Stimulated activated naive CD8-positive, alpha-beta T cell treated with anti-CD3 and anti-CD28 coated beads, Interleukin-15, amount 100 ng/mL, for 72 hours (primary cell): ENCODE results near the gene PPP1R1B.
A peak's percentile ranks its signal among the peaks of the same experiment; 100 is the strongest.

ENCODE experiments used
- ATAC-seq: fragments of 150-1000 bp; cut with Tn5 transposase; 2 replicates; pipeline ENCODE4 v1.10.0; 2021; ENCODE audit warnings: mild to moderate bottlenecking, moderate library complexity
- DNase-seq, 2 donors: peaks; one replicate each; pipeline ENCODE4 v3.0.0; 2021 to 2022
- H3K27ac Mint-ChIP-seq, 2 donors: one replicate each; pipeline ENCODE4 v1.8.0; 2022; ENCODE audit warnings: mild to moderate bottlenecking in 2 of 2, mixed read lengths in 2 of 2, moderate library complexity in 2 of 2
- H3K27me3 Mint-ChIP-seq: one replicate; pipeline ENCODE4 v1.8.0; 2022; ENCODE audit warnings: mixed read lengths
- H3K4me1 Mint-ChIP-seq: one replicate; pipeline ENCODE4 v1.8.0; 2022; ENCODE audit warnings: mild to moderate bottlenecking, mixed read lengths
- H3K4me3 Mint-ChIP-seq, 2 donors: one replicate each; pipeline ENCODE4 v1.8.0; 2022; ENCODE audit warnings: mild to moderate bottlenecking in 2 of 2, mixed read lengths in 2 of 2, moderate library complexity in 1 of 2
- H3K9me3 Mint-ChIP-seq, 2 donors: one replicate each; pipeline ENCODE4 v1.8.0; 2022; ENCODE audit warnings: mixed read lengths in 2 of 2

The PPP1R1B gene

DNA sequence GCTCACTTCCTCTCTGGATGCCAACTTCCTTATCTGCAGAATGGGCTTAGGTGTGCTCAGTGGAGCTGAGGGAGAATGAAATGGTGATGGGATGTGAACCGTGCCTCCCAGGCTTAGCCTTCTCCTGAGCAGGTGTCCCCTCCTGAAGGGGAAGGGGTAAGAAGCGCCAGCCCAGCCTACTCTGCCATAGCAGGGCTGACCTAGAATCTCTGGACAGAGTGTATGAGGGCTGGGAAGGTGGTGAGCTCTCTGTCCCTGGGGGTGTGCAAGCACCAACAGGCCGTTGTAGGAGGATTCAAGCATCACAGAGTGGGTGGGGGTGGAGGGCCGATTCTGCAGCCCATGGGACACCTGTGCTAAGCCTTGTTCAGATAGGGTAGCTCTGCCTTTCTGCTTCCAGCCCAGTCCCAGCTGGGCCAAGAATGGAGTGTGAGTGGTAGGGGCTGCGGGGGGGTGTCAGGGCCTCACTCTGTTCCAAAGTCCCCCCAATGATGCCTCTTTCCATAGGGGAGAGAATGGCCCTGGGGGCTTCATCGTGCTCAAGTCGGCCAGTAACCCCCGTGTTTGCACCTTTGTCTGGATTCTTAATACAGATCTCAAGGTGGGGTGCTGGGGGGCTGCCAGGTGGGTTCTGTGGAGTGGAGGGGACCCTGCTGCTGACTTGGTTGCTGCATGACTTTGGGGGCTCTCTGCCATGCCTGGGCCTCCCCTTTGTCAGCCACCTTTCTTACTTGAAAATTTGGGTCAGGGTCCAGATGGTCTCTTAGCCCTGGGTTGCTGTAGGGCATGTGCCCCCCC lies 35.2 kb downstream of the PPP1R1B start:
- H3K9me3 Mint-ChIP-seq: no peaks in the 10 kb centered on the region
- ATAC-seq (no peak), DNase-seq (no peak)
- H3K27me3 Mint-ChIP-seq: peaks cover 14% of the 10 kb centered on the region
- no peak overlapping the region for H3K27ac Mint-ChIP-seq
- H3K4me1 Mint-ChIP-seq: peaks cover 62% of the 10 kb centered on the region
- H3K4me3 Mint-ChIP-seq: no peak overlapping the region

DNA sequence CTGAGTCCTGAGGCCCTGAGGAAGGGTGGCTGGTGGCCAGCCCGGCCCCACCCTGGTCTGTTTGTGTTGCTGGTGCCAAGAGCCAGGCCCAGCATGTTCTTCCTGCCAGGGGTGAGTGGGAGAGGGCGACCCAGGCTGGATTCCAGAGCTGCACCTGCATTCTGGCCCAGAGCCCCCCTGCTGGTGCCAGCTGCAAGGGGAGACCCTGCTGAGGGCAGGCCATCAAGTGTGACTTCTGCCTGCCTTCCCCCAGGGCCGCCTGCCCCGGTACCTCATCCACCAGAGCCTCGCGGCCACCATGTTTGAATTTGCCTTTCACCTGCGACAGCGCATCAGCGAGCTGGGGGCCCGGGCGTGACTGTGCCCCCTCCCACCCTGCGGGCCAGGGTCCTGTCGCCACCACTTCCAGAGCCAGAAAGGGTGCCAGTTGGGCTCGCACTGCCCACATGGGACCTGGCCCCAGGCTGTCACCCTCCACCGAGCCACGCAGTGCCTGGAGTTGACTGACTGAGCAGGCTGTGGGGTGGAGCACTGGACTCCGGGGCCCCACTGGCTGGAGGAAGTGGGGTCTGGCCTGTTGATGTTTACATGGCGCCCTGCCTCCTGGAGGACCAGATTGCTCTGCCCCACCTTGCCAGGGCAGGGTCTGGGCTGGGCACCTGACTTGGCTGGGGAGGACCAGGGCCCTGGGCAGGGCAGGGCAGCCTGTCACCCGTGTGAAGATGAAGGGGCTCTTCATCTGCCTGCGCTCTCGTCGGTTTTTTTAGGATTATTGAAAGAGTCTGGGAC lies 36.0 kb downstream of the PPP1R1B start:
- DNase-seq (no peak), ATAC-seq (no peak)
- Mint-ChIP-seq H3K27ac (no peak overlapping the region), H3K4me1 (peaks cover 61% of the 10 kb centered on the region), H3K4me3 (no peak overlapping the region), H3K9me3 (no peaks in the 10 kb centered on the region), H3K27me3 (peaks cover 20% of the 10 kb centered on the region)

DNA sequence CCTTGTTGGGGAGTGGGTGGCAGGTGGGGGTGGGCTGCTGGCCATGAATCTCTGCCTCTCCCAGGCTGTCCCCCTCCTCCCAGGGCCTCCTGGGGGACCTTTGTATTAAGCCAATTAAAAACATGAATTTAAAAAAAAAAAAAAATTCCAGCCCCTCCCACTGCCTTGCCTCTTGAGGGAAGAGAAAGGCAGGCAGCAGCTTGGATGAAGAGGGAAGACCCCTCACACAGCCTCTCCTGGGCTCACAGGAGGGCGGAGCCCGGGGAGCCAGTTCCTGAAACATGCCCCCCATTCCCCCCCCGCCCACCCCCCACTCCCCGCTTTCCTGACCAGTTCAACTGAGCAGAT lies 36.6 kb downstream of the PPP1R1B start:
- H3K4me1 Mint-ChIP-seq: peaks cover 61% of the 10 kb centered on the region

DNA sequence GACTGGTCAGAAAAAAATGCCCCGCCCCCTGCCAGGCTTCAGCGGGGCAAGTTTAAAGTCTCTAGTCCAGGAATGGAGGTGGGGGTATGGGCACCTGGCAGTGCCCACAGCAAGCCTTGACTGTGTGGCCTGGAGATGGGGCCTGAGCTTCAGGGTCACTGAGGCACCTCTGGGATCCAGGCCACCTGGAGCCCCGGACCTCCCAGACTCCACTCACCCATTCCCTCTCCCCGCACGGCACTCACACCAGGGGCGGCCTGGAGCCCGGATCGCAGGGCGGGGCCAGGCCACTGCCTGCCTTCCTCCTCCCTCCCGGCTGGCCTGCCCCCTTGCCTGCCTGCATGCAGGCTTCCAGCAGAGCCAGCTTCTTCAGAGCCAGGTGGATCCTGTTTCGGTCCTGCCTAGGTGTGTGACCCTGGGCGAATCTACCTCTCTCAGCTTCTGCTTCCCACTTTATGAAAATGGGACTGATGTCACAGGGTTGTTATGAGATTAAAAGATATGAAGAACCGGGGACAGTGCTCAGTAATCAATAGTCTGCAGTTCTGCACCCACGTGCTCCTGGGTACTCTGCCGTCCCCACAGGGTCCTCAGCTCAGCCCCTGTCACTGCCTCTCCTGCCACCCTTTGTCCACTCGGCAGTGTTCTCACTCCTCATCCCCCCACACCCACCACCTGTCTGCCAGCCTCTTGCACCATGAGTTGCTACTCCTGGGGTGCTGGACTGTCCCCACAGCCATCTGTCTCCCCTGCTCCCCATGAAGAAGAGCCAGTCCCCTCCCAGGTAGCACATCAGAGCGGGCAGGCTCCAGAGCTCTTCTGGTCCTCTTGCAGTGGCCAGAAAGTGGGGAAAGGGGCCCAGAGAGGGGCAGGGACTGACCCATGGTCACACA lies 37.2 kb downstream of the PPP1R1B start:
- Mint-ChIP-seq H3K9me3 (no peaks in the 10 kb centered on the region), H3K4me1 (peaks cover 61% of the 10 kb centered on the region), H3K27ac (no peak overlapping the region), H3K4me3 (no peak overlapping the region), H3K27me3 (peaks cover 32% of the 10 kb centered on the region)
- ATAC-seq (no peak), DNase-seq (no peak)

More for the DNA sequence above, 36.6 kb downstream of the PPP1R1B start:
- Mint-ChIP-seq H3K9me3 (no peaks in the 10 kb centered on the region), H3K4me3 (no peak overlapping the region), H3K27ac (no peak overlapping the region), H3K27me3 (peaks cover 25% of the 10 kb centered on the region)
- no peak for ATAC-seq
- DNase-seq: no peak

DNA sequence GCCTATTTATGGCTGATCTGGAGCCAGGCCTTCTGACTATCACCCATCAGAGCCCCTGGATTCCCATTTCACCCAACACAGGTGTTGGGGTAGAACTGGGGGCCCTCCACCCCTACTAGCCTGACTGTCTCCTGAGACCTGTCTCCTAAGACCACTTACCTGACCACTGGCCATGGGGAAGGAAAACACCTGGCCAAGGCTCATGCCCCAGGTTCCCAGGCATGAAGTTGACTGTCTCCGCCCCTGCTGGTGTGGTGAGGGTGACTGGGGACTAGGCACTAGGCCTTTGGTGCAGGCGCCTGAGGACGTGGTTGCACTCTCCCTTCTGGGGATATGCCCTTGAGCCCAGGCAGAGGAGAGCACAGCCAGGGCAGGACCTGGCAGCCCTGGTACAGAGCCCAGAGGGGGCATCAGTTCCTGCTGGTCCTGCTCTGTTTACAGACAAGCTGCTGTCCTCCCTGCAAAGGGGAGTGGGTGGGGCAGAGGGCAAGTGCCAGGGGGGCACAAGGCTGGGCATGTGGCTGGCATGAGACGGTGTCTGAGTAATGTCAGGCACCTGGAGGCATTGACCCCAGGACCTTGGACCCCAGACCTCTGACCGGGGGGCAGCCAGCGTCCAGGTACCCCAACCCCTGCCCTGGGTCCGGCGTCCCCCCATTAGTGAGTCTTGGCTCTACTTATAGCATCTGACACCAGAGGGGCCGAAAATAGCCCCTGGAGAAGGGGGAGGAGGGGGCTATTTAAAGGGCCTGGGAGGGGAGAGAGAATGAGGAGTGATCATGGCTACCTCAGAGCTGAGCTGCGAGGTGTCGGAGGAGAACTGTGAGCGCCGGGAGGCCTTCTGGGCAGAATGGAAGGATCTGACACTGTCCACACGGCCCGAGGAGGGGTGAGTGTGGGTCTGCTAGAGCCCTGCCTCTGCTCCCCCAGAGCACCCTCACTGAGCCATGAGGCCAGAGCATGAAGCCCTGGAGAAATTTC lies 38.1 kb downstream of the PPP1R1B start, which contains the start of gene TCAP:
TCAP (plus strand) TSS at position 769 of the 981 bp plus-strand sequence; CDS start at position 780, 11 bp downstream.
- Mint-ChIP-seq H3K27ac (peak within 1 kb of the TSS in 1 of 2 donors; percentile 67), H3K27me3 (peaks cover 39% of the 10 kb centered on the region), H3K4me1 (peaks cover 57% of the 10 kb centered on the region), H3K4me3 (peak within 1 kb of the TSS in 1 of 2 donors; percentile 15), H3K9me3 (no peaks in the 10 kb centered on the region)
- ATAC-seq (no peak), DNase-seq (no peak)

DNA sequence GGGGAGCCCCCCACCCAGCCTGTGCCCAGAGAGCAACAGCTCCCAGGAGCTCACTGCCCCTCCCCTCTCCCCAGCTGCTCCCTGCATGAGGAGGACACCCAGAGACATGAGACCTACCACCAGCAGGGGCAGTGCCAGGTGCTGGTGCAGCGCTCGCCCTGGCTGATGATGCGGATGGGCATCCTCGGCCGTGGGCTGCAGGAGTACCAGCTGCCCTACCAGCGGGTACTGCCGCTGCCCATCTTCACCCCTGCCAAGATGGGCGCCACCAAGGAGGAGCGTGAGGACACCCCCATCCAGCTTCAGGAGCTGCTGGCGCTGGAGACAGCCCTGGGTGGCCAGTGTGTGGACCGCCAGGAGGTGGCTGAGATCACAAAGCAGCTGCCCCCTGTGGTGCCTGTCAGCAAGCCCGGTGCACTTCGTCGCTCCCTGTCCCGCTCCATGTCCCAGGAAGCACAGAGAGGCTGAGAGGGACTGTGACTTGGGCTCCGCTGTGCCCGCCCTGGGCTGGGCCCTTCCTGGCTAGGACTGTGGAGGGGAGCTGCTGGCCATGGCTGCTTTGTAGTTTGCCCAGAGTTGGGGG lies 39.0 kb downstream of the PPP1R1B start:
- H3K27me3 Mint-ChIP-seq: peaks cover 46% of the 10 kb centered on the region
- no peak for DNase-seq
- peak overlapping the region in 1 of 2 donors; percentile 54 for H3K27ac Mint-ChIP-seq
- no peaks in the 10 kb centered on the region for H3K9me3 Mint-ChIP-seq
- peaks cover 52% of the 10 kb centered on the region for H3K4me1 Mint-ChIP-seq
- ATAC-seq: no peak
- no peak overlapping the region for H3K4me3 Mint-ChIP-seq

DNA sequence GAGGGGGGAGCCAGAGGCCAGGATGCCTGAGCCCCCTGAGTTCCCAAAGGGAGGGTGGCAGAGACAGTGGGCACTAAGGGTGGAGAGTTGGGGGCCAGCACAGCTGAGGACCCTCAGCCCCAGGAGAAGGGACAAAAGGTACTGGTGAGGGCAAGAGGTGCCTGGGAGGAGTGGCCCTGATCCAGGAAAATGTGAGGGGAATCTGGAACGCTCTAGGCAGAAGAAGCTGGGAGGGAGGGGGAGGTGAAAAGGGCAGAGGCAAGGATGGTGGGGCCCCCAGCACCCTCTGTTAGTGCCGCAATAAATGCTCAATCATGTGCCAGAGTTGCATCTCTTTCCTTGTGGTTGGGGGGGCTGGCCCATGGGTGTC lies 39.5 kb downstream of the PPP1R1B start:
- no peak for ATAC-seq
- no peak overlapping the region for H3K4me3 Mint-ChIP-seq

DNA sequence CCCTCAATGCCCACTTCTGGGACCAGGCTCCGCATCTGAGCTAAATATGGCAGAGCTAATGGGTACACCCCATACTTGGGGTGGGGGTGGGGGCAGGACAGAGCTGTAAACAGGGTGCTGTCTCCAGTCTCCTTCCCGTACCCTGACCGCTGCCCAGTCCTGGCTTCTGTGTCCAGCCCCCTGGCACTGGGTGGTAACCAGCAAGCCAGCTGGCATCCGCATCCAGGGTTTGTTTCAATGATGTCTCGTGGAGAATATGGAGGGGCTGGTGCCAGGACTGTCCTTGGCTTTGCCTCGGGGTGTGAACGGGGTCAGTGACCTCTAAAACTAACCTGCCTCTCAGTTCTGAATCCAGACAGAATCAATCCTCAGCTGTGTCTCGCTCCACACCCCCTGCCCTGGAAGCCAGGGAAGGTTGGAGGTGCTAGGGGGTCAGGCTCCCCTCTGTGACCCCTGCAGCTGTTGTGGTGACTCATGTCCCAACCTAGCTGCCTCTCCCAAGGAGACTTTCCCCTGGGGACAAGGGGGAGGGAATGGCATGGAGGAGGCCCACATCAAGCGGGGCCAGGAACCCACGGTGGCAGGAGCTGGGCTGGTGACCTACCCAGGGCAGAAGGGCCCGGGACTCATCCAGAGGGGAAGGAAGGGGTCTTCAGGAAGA lies 40.0 kb downstream of the PPP1R1B start:
- peak overlapping the region; percentile 66 to 68 for H3K4me3 Mint-ChIP-seq
- peak overlapping the region in 1 of 2 donors; percentile 64 for H3K27ac Mint-ChIP-seq
- H3K9me3 Mint-ChIP-seq: no peaks in the 10 kb centered on the region
- ATAC-seq (no peak), DNase-seq (peak in 1 of 2 donors; percentile 10)
- peaks cover 55% of the 10 kb centered on the region for H3K27me3 Mint-ChIP-seq
- peaks cover 50% of the 10 kb centered on the region for H3K4me1 Mint-ChIP-seq

More for the DNA sequence above, 39.5 kb downstream of the PPP1R1B start:
- Mint-ChIP-seq H3K9me3 (no peaks in the 10 kb centered on the region), H3K27me3 (peaks cover 50% of the 10 kb centered on the region), H3K4me1 (peaks cover 48% of the 10 kb centered on the region), H3K27ac (no peak overlapping the region)
- no peak for DNase-seq

DNA sequence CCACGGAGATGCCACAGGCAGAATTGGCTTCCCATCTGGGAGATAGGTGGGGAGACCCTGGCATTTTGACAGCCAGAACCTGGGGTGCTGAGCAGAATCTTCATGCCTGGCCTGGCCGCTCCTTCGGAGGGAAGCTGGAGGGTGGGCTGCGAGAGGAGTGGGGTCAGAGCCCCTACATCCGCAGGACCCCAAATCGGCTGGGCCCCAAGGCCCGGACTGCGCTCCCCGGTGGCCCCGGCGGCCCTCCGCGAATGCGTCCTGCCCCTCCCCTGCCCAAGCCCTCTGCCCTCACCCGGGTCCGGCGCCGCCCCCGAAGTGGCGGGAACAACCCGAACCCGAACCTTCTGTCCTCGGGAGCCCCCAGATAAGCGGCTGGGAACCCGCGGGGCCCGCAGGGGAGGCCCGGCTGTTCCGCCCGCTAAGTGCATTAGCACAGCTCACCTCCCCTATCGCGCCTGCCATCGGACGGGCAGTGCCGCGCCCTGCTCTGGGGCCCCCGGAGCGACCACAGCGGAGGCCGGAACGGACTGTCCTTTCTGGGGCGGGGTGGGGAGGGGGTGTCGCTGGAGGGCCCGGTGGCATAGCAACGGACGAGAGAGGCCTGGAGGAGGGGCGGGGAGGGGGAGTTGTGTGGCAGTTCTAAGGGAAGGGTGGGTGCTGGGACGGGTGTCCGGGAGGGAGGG lies 40.7 kb downstream of the PPP1R1B start:
- Mint-ChIP-seq H3K4me3 (peak overlapping the region; percentile 66 to 68), H3K27ac (peak overlapping the region in 1 of 2 donors; percentile 64), H3K4me1 (peaks cover 57% of the 10 kb centered on the region), H3K9me3 (no peaks in the 10 kb centered on the region), H3K27me3 (peaks cover 61% of the 10 kb centered on the region)
- DNase-seq: no peak
- ATAC-seq: peak; percentile 21

DNA sequence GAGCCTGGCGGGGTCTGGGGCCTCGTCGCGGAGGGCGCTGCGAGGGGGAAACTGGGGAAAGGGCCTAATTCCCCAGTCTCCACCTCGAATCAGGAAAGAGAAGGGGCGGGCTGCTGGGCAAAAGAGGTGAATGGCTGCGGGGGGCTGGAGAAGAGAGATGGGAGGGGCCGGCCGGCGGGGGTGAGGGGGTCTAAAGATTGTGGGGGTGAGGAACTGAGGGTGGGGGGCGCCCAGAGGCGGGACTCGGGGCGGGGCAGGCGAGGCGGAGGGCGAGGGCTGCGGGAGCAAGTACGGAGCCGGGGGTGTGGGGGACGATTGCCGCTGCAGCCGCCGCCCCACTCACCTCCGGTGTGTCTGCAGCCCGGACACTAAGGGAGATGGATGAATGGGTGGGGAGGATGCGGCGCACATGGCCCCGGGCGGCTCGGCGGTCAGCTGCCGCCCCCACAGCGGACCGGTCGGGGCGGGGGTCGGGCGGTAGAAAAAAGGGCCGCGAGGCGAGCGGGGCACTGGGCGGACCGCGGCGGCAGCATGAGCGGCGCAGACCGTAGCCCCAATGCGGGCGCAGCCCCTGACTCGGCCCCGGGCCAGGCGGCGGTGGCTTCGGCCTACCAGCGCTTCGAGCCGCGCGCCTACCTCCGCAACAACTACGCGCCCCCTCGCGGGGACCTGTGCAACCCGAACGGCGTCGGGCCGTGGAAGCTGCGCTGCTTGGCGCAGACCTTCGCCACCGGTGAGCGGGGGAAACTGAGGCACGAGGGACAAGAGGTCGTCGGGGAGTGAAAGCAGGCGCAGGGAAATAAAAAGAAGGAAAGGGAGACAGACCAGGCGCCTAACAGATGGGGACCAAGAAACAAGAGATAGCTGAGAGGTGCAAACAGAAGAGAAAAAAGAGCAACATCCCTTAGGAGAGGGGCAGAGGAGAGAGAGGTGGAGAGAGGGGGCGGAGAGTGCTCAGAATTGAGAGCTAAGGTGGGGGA lies 41.5 kb downstream of the PPP1R1B start, which contains the start of gene PNMT:
PNMT (plus strand) TSS at position 509 of the 980 bp plus-strand sequence; CDS start at position 532, 23 bp downstream.
- Mint-ChIP-seq H3K4me3 (peak within 1 kb of the TSS; percentile 41 to 59), H3K27ac (peak within 1 kb of the TSS; percentile 33 to 65), H3K27me3 (peaks cover 61% of the 10 kb centered on the region), H3K9me3 (no peaks in the 10 kb centered on the region), H3K4me1 (peaks cover 58% of the 10 kb centered on the region)
- ATAC-seq (peak; percentile 74), DNase-seq (peak; percentile 73 to 75)

DNA sequence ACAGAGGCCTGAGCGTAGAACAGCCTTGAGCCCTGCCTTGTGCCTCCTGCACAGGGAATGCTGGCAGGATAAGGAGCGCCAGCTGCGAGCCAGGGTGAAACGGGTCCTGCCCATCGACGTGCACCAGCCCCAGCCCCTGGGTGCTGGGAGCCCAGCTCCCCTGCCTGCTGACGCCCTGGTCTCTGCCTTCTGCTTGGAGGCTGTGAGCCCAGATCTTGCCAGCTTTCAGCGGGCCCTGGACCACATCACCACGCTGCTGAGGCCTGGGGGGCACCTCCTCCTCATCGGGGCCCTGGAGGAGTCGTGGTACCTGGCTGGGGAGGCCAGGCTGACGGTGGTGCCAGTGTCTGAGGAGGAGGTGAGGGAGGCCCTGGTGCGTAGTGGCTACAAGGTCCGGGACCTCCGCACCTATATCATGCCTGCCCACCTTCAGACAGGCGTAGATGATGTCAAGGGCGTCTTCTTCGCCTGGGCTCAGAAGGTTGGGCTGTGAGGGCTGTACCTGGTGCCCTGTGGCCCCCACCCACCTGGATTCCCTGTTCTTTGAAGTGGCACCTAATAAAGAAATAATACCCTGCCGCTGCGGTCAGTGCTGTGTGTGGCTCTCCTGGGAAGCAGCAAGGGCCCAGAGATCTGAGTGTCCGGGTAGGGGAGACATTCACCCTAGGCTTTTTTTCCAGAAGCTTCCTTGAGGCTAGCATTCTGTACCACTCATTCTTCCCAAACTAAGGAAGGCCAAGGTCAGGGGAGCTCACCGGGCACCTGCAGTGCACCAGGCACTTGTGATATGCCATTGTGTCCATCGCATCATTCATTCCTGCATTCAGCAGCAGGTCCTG lies 43.4 kb downstream of the PPP1R1B start:
- no peak overlapping the region for H3K27ac Mint-ChIP-seq
- H3K4me3 Mint-ChIP-seq: no peak overlapping the region
- H3K27me3 Mint-ChIP-seq: peaks cover 61% of the 10 kb centered on the region
- no peaks in the 10 kb centered on the region for H3K9me3 Mint-ChIP-seq
- DNase-seq: no peak
- peaks cover 50% of the 10 kb centered on the region for H3K4me1 Mint-ChIP-seq
- ATAC-seq: no peak
